GM12872 (cell line): Measurements from ENCODE around the gene PELI3.
A peak's percentile ranks its signal among the peaks of the same experiment; 100 is the strongest.

Experiments used
- TF ChIP-seq, protein P1 (sequence below): IDR thresholded peaks from 3 replicates; pipeline ENCODE4 v1.5.1; 2011; ENCODE audit warnings: low read depth, mild to moderate bottlenecking, low read length, moderate library complexity; ENCODE audit not compliant: insufficient read depth

PELI3 gene

DNA sequence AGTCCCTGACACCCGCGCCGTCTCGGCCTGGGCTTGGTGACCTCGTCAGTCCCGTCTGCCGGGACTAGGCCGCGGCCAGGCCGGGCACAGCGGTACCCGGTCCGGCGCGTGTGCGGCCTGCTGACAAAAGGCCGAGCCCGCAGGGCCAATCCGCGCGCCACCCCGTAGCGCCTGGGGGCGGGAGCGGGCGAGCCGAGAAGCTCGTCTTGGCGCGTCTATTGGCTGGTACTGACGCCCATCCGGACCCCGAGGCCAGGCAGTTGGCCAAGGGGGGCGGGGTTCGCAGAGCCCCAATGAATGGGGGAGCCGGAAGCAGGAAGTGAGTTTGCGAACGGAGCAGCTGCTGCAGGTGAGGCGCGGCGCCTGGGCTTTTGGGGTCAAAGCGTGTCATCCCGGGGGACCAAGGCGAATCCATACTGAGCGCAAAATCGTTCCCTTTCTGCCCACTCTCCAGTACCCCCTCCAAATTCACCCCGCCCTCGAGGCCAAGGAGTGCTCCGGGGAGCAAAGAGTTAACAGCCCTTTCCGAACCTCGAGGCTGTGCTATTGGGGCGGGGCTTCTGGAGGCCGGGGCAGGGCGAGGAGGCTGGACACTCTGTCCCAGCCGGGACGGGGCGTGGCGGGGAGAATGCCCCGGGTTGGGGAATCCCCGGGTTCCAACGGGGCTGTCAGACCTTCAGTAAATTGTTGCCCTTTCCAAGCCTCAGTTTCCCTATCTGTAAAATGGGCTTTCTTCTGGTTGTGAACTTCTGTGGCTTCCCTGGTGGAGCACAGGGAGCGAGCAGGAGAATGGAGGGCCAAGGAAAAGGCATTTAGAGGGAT, 13.6 kb downstream of the PELI3 start, which contains the start of gene DPP3:
Gene DPP3 (plus strand): TSS at position 318 of the 822 bp plus-strand sequence. CDS start 1,767 bp downstream, outside the sequence.
- TF ChIP-seq, protein P1, sequence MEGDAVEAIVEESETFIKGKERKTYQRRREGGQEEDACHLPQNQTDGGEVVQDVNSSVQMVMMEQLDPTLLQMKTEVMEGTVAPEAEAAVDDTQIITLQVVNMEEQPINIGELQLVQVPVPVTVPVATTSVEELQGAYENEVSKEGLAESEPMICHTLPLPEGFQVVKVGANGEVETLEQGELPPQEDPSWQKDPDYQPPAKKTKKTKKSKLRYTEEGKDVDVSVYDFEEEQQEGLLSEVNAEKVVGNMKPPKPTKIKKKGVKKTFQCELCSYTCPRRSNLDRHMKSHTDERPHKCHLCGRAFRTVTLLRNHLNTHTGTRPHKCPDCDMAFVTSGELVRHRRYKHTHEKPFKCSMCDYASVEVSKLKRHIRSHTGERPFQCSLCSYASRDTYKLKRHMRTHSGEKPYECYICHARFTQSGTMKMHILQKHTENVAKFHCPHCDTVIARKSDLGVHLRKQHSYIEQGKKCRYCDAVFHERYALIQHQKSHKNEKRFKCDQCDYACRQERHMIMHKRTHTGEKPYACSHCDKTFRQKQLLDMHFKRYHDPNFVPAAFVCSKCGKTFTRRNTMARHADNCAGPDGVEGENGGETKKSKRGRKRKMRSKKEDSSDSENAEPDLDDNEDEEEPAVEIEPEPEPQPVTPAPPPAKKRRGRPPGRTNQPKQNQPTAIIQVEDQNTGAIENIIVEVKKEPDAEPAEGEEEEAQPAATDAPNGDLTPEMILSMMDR, result no peak

DNA sequence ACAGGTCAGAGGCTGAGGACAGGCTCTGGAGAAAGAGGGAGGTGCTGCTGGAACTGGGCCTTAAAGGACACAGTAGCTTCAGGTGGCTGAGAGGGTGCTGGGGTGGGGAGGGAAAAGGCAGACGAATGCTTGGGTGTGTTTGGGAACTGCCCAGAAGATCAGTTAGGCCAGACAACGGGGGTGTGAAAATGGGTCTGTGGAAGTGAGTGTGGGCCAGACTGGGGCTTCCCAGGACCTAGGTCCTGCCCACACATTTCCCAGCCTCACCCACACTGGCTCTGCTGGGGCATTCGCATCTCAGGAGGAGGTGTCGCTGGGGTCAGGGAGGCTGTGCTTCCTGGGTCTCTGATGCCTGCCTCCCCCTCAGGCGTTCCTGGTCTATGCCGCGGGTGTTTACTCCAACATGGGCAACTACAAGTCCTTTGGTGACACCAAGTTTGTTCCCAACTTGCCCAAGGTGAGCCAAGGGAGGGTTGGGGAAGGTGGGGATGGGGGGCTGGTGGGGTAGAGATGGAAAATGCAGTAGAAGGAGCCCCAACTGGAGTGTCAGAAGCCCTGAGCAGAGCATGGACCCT, 18.2 kb downstream of the PELI3 start:
- TF ChIP-seq, protein P1, result no peak

DNA sequence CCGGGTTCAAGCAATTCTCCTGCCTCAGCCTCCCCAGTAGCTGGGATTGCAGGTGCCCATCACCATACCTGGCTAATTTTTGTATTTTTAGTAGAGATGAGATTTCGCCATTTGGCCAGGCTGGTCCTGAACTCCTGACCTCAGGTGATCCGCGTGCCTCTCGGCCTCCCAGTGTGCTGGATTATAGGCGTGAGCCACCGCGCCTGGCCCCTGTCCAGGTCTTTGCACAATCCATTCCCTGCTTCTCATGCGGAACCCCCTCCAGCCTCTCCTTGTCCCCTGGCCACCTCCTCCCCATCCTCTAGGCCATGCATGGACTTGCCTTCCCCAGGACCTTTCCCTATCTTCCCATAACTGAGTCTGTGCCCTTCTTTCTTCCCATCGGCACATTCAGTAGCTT, 22.3 kb downstream of the PELI3 start:
- TF ChIP-seq, protein P1, result no peak

DNA sequence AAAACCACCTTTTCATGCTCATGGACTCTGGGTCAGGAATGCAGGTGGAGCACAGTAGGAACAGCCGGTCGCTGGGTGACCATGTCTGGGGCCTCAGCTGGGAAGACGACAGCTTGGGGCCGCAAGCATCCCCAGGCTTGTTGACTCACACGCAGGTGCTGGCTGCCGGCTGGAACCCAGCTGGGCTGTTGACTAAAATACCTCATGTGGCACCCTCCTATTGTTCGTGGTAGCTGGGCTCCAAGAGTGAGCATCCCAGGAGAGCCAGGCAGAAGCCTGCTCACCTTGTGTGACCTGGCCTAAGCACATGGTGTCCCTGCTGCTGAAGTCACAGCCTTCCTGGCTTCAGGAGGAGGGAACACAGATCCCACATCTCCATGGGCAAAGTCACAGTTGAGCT, 22.9 kb downstream of the PELI3 start:
- TF ChIP-seq, protein P1, result no peak

DNA sequence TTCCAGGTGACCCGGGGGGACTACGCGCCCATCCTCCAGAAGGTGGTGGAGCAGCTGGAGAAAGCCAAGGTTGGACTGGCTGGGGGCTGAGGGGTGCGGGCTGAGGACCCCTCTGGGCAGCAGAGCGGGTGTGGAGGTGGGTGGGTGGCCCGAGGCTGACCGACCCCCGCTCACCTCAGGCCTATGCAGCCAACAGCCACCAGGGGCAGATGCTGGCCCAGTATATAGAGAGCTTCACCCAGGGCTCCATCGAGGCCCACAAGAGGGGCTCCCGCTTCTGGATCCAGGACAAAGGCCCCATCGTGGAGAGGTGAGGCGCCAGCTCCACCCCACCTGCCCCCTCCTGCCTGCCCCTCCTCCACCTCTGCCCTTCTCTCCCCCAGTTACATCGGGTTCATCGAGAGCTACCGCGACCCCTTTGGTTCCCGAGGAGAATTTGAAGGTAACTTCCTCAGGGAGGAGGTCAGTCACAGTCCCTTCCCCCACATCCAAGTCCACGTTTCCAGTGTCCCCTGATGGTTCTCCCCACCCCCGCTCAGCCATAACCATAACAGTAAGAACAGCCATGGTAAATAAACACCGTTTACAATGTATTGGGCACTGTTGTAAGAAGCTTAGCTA, 24.7 kb downstream of the PELI3 start:
- TF ChIP-seq, protein P1, result peak; percentile 50; the same call in 2 of the 3 replicates

DNA sequence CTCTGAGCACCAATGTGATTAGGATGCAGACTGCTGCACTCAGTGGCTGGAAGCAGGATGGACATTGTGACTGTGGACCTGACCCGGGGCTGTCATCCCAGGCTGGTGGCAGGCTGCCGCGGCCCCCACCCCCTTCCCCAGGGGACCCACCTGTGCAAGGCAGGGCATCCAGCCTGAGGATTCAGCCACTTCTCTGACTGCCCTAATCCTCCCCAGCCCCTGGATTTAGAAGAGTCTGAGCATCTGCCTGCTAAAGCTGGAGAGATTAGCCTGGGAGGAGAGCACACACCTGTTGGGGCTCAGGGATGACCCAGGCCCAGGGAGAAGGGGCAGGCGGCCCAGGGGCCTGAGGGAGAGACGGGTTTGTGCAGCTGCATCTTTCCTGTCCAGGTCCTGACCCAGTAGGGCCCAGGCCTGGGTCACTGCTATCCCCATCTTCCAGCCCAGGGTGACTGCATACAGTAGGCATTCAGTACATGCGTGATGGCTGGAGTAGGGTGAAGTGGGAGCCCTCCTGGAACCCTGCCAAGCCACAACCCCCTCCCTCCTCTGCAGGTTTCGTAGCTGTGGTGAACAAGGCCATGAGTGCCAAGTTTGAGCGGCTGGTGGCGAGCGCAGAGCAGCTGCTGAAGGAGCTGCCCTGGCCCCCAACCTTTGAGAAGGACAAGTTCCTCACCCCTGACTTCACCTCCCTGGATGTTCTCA, 25.6 kb downstream of the PELI3 start:
- TF ChIP-seq, protein P1, result no peak

DNA sequence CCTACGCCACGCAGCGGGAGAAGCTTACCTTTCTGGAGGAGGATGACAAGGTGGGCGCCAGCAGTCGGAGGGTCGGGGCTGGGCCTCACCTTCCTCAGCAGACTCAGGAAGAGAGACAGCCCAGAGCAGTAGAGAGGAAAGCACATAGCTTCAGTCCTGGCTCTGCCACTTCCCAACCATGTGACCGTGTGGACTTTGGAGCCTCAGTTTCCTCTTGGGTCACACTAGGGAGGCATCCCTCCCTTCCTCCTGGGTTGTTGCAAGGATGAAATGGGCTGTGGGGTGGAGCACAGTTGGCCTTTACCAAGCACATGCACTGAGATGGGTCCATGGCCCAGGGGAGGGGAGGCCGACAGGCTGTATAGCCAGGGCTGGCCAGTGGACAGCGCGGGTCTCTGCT, 26.4 kb downstream of the PELI3 start:
- TF ChIP-seq, protein P1, result no peak
